Endothelial cell (in vitro differentiated cells): ENCODE data around the gene H1-8. TPM values are rescaled to one million over a fixed set of nuclear protein-coding genes. Genes with fewer than 3 reads are reported as not detected.
A peak's percentile ranks its signal among the peaks of the same experiment; 100 is the strongest.

Source experiments
- DNase-seq: peaks from one replicate; pipeline ENCODE4 v3.0.0; 2021; ENCODE audit warnings: low spot score
- H3K27ac Mint-ChIP-seq: one replicate; pipeline ENCODE4 v1.8.0; 2021; ENCODE audit warnings: mixed read lengths, inconsistent platforms; ENCODE audit not compliant: unreplicated experiment
- H3K27me3 Mint-ChIP-seq: one replicate; pipeline ENCODE4 v1.8.0; 2021; ENCODE audit warnings: mild to moderate bottlenecking, moderate library complexity, mixed read lengths, inconsistent platforms; ENCODE audit not compliant: unreplicated experiment
- H3K36me3 Mint-ChIP-seq: one replicate; pipeline ENCODE4 v1.8.0; 2021; ENCODE audit warnings: mild to moderate bottlenecking, low read depth, mixed read lengths, inconsistent platforms; ENCODE audit not compliant: unreplicated experiment
- H3K4me1 Mint-ChIP-seq: one replicate; pipeline ENCODE4 v1.8.0; 2021; ENCODE audit warnings: mild to moderate bottlenecking, mixed read lengths, inconsistent platforms; ENCODE audit not compliant: unreplicated experiment
- H3K4me3 Mint-ChIP-seq: one replicate; pipeline ENCODE4 v1.8.0; 2021; ENCODE audit warnings: mild to moderate bottlenecking, mixed read lengths, inconsistent platforms; ENCODE audit not compliant: unreplicated experiment
- H3K9me3 Mint-ChIP-seq: one replicate; pipeline ENCODE4 v1.8.0; 2021; ENCODE audit warnings: mixed read lengths, inconsistent platforms; ENCODE audit not compliant: unreplicated experiment
- total RNA-seq: library from RNA; stranded (reverse); fragmentation: NEBNext Ultra II Directional; extraction: Animal tissue kit (Norgen Biotek cat#: 25700); gene quantifications from one replicate; pipeline ENCODE4 v1.2.1, GENCODE V29; 2021; ENCODE audit not compliant: unreplicated experiment
- TF ChIP-seq, protein P1 (sequence below): fragments of 200-600 bp; sonication (generic); IDR thresholded peaks from one replicate; pipeline ENCODE4 v1.5.0; 2021; ENCODE audit warnings: antibody characterized with exemption; ENCODE audit not compliant: unreplicated experiment

H1-8 gene
- total RNA-seq, 1 donor from 2014 or later, result 2.7 TPM

DNA sequence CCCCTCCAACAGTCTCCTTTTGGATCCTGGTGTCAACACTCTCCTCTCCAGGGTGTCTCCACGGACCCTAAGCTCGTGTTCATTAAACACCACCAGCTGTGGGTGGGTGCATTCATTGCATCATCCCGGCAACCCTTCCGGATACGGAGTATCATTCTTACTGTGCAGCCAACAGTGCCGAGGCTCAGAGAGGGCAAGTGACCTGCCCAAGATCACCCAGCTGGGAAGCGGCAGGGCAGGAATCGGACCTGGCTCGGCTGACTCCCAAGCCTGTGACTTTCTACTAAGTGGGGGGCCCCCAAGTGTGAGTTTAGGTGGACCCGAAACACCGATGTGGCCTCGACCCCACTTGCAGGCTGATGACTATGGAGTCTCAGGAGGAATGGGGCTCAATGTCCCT, 20.4 kb downstream of the H1-8 start:
- Mint-ChIP-seq H3K27me3 (peaks cover 48% of the 10 kb centered on the region), H3K9me3 (no peaks in the 10 kb centered on the region), H3K36me3 (peaks cover 34% of the 10 kb centered on the region), H3K27ac (peak overlapping the region; percentile 36), H3K4me1 (peaks cover 10% of the 10 kb centered on the region), H3K4me3 (peak overlapping the region; percentile 31)
- TF ChIP-seq, protein P1, sequence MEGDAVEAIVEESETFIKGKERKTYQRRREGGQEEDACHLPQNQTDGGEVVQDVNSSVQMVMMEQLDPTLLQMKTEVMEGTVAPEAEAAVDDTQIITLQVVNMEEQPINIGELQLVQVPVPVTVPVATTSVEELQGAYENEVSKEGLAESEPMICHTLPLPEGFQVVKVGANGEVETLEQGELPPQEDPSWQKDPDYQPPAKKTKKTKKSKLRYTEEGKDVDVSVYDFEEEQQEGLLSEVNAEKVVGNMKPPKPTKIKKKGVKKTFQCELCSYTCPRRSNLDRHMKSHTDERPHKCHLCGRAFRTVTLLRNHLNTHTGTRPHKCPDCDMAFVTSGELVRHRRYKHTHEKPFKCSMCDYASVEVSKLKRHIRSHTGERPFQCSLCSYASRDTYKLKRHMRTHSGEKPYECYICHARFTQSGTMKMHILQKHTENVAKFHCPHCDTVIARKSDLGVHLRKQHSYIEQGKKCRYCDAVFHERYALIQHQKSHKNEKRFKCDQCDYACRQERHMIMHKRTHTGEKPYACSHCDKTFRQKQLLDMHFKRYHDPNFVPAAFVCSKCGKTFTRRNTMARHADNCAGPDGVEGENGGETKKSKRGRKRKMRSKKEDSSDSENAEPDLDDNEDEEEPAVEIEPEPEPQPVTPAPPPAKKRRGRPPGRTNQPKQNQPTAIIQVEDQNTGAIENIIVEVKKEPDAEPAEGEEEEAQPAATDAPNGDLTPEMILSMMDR, result no peak
- no peak for DNase-seq

DNA sequence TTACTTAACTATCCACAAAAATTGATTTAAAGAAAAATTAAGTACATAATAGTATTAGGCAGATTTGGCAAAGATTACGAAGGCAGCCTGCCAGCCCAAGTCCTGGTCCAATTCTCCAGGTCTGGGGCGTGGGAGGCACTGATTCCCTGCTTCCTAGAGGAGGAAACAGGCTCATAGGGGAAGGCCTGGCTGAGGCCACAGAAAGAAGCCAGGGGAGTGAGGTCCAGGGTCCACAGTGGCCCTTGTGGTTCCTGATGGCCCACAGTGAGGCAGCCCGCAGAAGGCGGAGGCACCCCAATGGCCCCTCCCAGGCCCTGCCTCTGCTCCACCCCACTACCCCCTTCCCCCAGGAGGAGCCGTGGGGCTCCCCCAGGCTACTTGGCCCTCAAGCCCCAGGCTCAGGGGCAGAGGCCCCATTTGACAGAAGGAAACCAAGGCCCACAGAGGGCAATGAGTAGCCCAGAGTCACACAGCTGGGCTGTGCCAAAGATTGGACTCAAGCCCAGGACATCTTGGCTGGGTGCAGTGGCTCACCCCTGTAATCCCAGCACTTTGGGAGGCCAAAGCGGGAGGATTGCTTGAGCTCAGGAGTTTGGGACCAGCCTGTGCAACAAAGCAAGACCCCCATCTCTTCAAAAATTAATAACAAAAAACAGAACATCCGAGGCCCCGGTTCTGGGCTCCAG, 21.0 kb downstream of the H1-8 start:
- peaks cover 9% of the 10 kb centered on the region for H3K4me1 Mint-ChIP-seq
- H3K27ac Mint-ChIP-seq, result no peak overlapping the region
- TF ChIP-seq, protein P1, result no peak
- no peaks in the 10 kb centered on the region for H3K9me3 Mint-ChIP-seq
- H3K27me3 Mint-ChIP-seq, result peaks cover 48% of the 10 kb centered on the region
- H3K36me3 Mint-ChIP-seq, result peaks cover 40% of the 10 kb centered on the region
- peak overlapping the region; percentile 31 for H3K4me3 Mint-ChIP-seq
- no peak for DNase-seq

DNA sequence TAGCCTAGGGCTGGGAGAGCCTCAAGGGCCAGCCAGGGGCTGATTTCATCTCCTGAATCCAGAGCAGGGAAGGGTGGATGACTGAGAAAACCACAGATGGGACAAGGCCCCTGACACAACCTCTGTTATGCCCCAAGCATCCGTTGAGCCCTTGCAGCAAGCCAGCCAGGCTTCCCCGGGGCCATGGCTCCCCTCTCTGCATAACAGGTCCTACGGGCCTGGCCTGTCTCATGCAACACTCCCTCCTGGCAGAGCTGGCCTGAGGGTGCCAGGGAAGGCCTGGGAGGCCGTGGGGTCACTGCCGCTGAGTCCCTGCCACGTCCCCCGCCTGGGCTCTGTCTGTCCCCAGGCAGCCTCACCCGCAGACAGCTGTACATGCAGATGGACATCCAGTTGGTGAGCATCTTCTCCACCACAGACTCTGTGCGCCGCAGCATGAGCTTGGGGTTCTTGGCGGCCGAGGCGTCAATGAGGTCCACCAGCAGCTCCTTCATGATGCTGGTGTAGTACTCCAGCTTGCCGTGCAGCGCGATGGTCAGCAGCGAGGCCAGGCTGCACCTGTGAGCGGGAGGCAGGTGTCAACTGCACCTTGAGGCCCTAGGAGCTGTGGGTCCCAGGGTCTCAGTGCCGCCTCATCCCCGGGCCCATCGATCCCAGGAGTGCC, 22.1 kb downstream of the H1-8 start:
- H3K4me3 Mint-ChIP-seq, result peak overlapping the region; percentile 56
- H3K4me1 Mint-ChIP-seq, result peaks cover 9% of the 10 kb centered on the region

DNA sequence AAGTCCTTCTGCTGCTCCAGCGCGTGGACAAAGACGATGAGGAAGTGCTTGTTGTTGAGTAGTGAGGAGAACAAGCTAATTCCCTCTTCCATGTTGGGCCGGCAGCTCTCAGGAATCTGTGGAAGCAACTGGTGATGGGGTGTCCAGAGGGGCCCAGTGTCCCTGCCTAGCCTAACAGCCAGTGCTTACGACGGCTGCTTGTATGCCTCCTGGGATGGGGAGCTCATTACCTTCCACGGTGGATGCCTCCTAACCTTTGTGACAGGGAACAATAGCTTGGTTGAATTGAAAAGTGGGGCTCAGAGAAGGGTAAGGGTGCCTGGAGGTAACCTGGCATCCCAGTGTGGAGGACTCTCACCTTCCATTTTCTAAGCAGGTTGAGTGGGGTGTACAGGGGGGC, 22.9 kb downstream of the H1-8 start:
- Mint-ChIP-seq H3K4me3 (peak overlapping the region; percentile 56), H3K4me1 (peaks cover 4% of the 10 kb centered on the region), H3K9me3 (no peaks in the 10 kb centered on the region), H3K27ac (no peak overlapping the region), H3K36me3 (peaks cover 51% of the 10 kb centered on the region), H3K27me3 (peaks cover 46% of the 10 kb centered on the region)
- TF ChIP-seq, protein P1, result no peak
- no peak for DNase-seq

More for the DNA sequence above, 22.1 kb downstream of the H1-8 start:
- H3K27me3 Mint-ChIP-seq, result peaks cover 44% of the 10 kb centered on the region
- H3K27ac Mint-ChIP-seq, result peak overlapping the region; percentile 42
- no peak for DNase-seq
- peaks cover 52% of the 10 kb centered on the region for H3K36me3 Mint-ChIP-seq
- no peaks in the 10 kb centered on the region for H3K9me3 Mint-ChIP-seq
- TF ChIP-seq, protein P1, result no peak

DNA sequence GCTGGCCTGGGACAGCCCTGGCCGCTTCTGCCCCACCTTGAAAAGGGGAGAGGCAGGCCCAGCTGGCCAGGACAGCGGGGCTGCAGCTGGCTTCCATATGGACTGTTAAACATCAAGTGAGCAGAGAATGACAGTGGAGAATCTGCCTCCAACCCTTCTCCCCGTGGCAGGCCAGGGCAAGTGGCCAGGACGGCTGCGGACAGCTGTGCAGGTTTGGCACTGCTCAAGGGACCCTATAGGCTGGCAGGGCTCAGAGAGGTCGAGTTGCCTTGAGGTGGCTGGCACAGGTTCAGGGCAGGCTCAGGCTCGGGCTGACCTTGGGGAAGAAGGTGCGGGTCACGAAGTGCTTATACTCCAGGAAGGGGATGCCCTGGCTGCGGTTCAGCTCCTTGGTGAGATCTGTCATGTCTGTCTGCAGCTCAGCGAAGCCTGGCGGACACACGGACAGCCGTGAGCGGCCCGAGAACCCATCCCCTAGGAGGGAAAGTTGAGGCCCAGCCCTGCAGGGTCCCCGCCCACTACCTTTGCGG, 24.3 kb downstream of the H1-8 start:
- H3K9me3 Mint-ChIP-seq, result no peaks in the 10 kb centered on the region
- H3K4me3 Mint-ChIP-seq, result no peak overlapping the region
- peaks cover 50% of the 10 kb centered on the region for H3K27me3 Mint-ChIP-seq
- H3K27ac Mint-ChIP-seq, result no peak overlapping the region
- no peak for DNase-seq
- H3K36me3 Mint-ChIP-seq, result peaks cover 55% of the 10 kb centered on the region
- peaks cover 6% of the 10 kb centered on the region for H3K4me1 Mint-ChIP-seq
- TF ChIP-seq, protein P1, result no peak
